ENCODE measurements around the gene ANO3. TPM values are rescaled to one million over a fixed set of nuclear protein-coding genes. Genes with fewer than 3 reads are reported as not detected.

ANO3 gene
- total RNA-seq, 1 experiment from 2014 or later, result not detected

GRCh38 chr11:26675233-26675928, 343.5 kb downstream of the ANO3 start:
- in situ Hi-C loops (cut with HindIII; ENCODE audit: low sequenced_read_pairs), result no loop called here
- no peak for DNase-seq (ENCODE audit: low spot score)

DNA sequence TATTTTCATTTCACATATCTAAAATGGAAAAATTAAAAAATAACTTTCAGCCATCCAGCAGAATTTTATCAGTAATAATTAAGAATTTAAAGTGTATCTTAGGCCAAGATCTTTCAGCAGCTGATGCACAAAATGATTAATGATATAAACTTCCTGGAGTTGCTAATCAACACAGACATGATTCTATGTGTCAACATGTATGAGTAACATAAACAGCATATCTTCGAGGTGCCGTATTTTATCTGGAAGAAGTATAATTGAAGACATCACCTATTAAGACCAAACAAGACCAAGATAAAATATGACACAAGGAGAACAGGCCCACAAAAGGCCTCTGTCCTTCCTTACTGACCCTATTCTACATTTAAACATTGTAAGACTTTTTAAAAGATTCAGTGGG, 344.7 kb downstream of the ANO3 start:
- no peak for DNase-seq (ENCODE audit: low spot score)
- in situ Hi-C loops (cut with HindIII; ENCODE audit: low sequenced_read_pairs), result no loop called here

DNA sequence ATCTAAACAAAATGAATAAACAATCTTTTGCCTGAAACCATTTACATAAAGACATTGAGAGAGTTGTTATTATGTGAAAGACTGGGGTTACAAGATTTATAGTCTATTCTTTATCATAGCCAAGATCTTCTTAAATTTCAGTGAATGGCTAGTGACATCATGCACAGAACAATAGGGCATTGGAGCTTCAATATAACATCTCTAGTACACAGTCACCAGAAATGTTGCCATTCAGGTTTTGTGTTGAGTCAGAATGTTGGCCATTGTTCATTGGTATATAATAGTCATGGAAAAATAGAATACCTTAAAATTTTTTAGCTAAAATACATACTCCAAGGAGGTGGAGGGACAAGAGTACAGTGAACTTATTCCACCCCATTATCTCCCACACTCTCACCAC, 345.6 kb downstream of the ANO3 start:
- no peak for DNase-seq (ENCODE audit: low spot score)
- in situ Hi-C loops (cut with HindIII; ENCODE audit: low sequenced_read_pairs), result no loop called here

- DNase-seq (ENCODE audit: low spot score), result no peak
- in situ Hi-C loops (cut with HindIII; ENCODE audit: low sequenced_read_pairs), result no loop called here
Observed at GRCh38 chr11:26687351-26687750, 355.4 kb downstream of the ANO3 start.

DNA sequence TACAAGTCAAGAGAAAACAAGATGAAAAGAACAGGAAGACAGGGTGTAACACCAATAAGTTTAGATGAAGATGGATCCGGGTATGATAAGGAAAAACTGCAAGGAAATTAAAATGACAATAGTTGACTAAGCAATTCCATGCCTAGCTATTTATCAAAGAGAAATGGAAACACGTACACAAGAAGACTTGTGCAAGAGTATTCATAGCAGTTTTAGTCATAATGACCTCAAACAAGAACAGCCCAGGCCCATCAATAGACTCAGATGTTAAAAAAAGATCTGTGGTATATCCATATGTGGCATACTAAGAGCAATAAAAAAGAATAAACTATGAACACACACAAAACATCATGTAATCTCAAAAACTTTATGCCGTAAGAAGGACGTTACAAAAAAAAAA, 356.8 kb downstream of the ANO3 start:
- in situ Hi-C loops (cut with HindIII; ENCODE audit: low sequenced_read_pairs), result no loop called here
- DNase-seq (ENCODE audit: low spot score), result no peak

DNA sequence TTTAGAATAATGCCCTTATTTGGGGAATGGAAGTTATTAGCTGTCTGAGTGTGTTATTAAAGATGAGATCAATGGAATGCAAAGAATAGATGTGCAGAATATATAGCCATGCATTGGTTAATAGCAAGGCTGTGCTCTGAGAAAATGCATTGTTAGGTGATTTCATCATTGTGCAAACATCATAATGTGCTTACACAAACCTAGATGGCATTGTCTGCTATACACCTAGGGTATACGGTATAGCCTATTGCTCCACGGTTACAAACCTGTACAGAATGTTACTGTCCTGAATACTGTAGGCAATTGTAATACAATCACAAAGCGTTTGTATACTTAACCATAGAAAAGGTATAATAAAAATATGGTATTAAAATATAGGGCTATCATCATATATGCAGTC, 364.4 kb downstream of the ANO3 start:
- no peak for DNase-seq (ENCODE audit: low spot score)
- in situ Hi-C loops (cut with HindIII; ENCODE audit: low sequenced_read_pairs), result no loop called here

DNA sequence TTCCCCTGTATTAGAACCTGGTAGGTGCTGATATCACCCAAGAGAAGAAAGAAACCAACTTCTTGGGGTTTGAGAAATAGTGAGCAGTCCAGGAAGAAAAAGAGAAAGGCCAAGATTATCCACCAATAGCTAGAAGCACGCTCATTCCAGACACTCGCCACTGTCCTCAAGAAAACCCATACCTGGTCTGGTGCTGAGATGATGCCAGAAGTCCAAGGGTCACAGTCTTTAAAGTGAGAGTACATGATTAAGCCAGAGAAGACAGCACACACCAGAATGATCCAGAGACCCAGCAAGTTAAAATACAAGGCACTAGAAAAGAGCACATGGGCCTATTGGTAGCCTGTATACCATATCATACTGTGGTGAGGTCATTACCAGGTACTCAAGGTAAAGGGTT, 366.3 kb downstream of the ANO3 start:
- in situ Hi-C loops (cut with HindIII; ENCODE audit: low sequenced_read_pairs), result no loop called here
- DNase-seq (ENCODE audit: low spot score), result no peak

DNA sequence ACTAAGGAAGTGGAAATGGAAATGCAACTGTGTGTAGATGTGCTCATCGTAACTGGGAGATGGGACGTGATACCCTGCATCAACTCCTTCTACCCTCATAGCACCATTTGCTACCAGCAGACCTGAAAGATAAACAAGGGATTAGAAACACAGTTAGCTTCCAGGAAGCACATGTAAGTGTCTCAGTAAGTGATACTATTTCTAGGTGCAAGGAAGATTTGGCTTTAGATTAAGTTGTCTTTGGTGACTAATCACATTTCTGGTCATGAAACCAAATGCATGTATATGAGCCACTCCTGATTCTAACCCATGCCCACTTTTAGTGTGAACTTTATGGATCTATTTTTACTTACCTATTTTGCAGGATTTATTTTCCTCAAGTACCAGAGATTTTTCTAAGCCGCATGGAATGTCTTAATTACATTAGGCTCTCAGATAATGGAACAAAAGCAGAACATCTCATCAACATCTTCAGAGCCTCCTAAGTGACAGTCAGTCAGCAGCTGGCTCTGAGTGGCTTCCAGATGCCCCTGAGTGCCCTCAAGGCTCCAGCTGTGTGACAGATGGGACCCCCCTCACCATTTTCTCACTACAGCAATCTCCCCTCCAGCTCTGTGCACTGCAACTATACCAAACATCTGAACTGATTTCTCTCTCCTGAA, 368.8 kb downstream of the ANO3 start:
- DNase-seq (ENCODE audit: low spot score), result no peak
- in situ Hi-C loops (cut with HindIII; ENCODE audit: low sequenced_read_pairs), result no loop called here

- in situ Hi-C loops (cut with HindIII; ENCODE audit: low sequenced_read_pairs), result no loop called here
Observed at GRCh38 chr11:26702406-26702805, 370.5 kb downstream of the ANO3 start.

GRCh38 chr11:26703411-26704191, 371.7 kb downstream of the ANO3 start:
- in situ Hi-C loops (cut with HindIII; ENCODE audit: low sequenced_read_pairs), result no loop called here
- DNase-seq (ENCODE audit: low spot score), result no peak

More at GRCh38 chr11:26702406-26702805, 370.5 kb downstream of the ANO3 start:
- no peak for DNase-seq (ENCODE audit: low spot score)

GRCh38 chr11:26704249-26704648, 372.3 kb downstream of the ANO3 start:
- DNase-seq (ENCODE audit: low spot score), result no peak
- in situ Hi-C loops (cut with HindIII; ENCODE audit: low sequenced_read_pairs), result no loop called here

- DNase-seq (ENCODE audit: low spot score), result no peak
- in situ Hi-C loops (cut with HindIII; ENCODE audit: low sequenced_read_pairs), result no loop called here
Observed at GRCh38 chr11:26706181-26706580, 374.3 kb downstream of the ANO3 start.

DNA sequence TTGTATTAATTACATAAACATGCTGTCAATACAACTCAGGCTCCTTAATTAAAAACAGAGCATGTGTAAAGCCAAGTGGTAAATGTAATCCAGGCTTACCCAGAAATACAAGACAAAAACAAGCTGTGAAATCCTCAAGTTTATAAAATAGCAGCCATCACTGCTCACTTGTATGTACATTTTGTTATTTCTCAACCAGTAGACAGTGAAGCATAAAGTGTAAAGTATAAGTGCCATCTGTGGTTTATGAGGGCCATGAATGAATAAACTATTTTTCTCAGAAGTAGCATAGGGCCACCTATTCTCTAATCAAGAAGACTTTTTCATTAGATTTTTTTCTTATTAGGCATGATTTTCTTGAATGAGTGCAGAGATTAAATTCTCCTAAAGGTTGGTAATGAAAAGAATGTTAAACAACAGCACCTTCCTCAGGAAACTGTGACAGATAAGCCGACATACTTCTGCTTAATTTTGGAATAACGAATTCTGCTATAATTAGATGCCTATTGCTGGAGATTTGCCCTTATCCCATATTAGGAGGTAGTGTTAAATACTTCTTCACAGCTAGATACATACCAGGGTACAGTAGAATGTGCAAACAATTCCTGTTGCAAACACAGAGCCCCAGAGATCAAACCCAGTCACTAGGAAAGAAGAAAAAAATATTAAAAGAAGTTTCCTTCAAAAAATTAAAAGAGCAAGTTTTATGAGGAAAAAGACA, 377.0 kb downstream of the ANO3 start:
- no peak for DNase-seq (ENCODE audit: low spot score)
- in situ Hi-C loops (cut with HindIII; ENCODE audit: low sequenced_read_pairs), result no loop called here

- in situ Hi-C loops (cut with HindIII; ENCODE audit: low sequenced_read_pairs), result no loop called here
- DNase-seq (ENCODE audit: low spot score), result no peak
Observed at GRCh38 chr11:26710489-26710888, 378.6 kb downstream of the ANO3 start.

DNA sequence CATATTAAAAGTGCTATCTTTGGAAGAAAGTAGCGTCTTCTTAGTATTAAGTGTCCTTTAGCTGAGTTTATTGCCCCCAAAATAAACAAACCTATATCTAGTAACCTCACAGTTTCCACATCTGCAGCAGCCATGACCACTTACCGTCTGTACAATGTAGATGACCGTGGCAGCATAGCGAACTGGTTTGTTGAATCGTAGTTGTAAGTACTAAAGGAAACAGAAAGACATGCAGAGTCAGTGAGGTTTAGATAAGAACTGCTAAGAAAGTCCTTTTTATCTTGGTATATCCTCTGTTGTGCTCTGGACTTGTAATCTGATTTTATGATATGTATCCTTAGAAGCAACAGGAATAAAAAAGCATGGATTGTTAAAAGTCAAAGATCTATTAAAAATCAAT, 380.6 kb downstream of the ANO3 start:
- in situ Hi-C loops (cut with HindIII; ENCODE audit: low sequenced_read_pairs), result no loop called here
- DNase-seq (ENCODE audit: low spot score), result no peak

Other genes starting within 250 kb of the ANO3 start
- gene MUC15, start 240.1 kb downstream of the ANO3 start, total RNA-seq (2014; rRNA removed; shearing (Covaris generic)), result not detected in 2 replicates

All from G401 (cell line).